D341Med (cell line): ENCODE measurements around the gene RNF32.
"Not testable (repeated sequence)": the region's sequence is repeated elsewhere in the genome, so short reads cannot be mapped to it uniquely, and the experiment has no call there.

Source experiments
- DNase-seq: peaks from one replicate; pipeline ENCODE4 v3.0.0; 2012; ENCODE audit warnings: low spot score

RNF32 gene

GRCh38 chr7:156614434-156615264 lies 25.9 kb upstream of the RNF32 start:
- DNase-seq = no peak

DNA sequence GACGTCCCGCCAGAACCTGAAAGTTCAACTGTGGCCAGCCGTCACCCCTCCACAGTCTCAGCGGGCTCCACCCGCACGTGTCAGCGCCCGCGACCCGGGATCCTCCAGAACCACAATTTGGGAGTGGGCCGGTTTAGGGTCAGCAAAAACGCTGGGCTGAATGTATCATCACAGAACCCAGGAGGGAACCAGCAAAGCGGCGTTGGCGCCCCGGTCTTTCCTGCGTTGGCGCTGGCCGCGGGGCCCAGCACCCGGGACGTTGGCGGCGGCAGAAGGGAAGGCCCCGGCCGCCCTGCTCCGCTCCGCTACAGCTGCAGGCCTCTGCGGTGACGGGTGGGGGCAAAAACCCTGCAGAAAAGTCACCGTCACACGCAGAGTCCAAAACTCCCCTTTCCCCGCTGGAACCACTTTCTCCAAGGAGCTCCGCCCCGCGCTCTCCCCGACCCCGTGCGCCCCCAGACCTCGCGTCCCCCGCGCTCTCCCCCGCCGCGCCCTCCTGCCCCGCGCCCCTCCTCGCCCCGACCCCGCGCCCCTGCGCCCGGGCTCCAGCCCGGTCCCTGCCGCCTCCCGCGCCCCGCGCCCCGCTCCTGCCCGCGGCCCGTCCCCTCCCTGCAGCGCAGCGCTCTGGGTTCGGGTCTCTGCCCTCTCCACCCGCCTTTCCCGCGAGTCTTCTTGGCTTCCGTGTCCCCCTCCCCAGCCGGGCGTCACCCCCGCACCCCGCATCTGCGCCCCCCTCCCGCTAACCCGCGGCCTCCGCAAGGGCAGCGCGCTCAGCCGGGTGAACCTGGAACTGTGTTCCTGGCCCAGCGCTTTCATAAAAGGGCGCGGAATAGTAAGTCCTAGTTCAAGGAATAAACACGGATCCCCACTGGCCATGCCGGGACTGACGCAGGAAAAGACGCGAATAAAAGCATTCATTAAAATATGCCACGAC lies 24.0 kb upstream of the RNF32 start:
- DNase-seq = no peak

- DNase-seq = no peak
Measured at GRCh38 chr7:156617215-156617614, 23.4 kb upstream of the RNF32 start.

DNA sequence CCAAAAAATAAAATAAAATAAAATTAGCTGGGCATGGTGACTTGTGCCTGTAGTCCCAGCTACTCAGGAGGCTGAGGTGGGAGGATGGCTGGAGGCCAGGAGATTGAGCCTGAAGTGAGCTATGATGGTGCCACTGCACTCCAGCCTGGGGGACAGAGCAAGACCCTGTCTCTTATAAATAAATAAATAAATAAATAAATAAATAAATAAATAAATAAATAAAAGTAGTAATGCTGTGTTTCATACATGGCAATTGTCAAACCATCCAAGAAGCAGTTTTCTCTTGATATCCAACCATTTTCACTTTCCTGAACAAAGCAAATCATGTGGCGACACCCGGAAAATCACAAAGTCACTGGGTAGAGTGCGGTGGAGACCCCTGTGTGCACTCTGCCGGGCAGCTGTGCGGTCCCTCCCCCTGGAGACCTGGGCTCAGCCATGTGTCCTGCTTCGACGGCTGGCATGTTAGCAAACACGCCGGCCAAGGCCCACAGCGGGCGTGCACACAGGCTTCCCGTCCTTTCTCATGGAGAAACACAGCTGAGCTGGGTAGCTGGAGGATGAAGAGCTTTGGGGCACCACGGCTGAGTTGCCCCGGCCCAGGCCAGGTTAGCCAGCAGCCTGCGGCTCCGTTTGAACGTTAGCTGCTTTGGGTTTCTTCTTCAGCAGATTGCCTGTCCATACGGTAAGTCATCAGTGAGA lies 22.3 kb upstream of the RNF32 start:
- no peak for DNase-seq

GRCh38 chr7:156618780-156619367 lies 21.7 kb upstream of the RNF32 start:
- DNase-seq = no peak

GRCh38 chr7:156619488-156620290 lies 20.9 kb upstream of the RNF32 start:
- DNase-seq = not testable (repeated sequence)

GRCh38 chr7:156620291-156620675 lies 20.3 kb upstream of the RNF32 start:
- no peak for DNase-seq

DNA sequence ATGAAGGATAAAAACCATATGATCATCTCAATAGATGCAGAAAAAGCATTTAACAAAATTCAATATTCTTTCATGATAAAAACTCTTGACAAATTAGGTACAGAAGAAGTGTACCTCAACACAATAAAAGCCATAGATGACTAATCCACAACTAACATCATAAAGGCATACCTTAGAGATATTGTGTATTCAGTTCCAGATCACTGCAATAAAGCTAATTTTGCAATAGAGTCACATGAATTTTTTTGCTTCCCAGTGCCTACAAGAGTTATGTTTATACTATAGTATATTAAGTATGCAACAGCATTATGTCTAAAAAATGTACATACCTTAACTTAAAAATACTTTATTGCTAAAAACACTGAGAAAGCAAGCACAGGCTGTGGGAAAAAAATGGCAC lies 18.9 kb upstream of the RNF32 start:
- no peak for DNase-seq

GRCh38 chr7:156625580-156625979 lies 15.0 kb upstream of the RNF32 start:
- DNase-seq = no peak

- DNase-seq = no peak
Measured at GRCh38 chr7:156626220-156626895, 14.2 kb upstream of the RNF32 start.

DNA sequence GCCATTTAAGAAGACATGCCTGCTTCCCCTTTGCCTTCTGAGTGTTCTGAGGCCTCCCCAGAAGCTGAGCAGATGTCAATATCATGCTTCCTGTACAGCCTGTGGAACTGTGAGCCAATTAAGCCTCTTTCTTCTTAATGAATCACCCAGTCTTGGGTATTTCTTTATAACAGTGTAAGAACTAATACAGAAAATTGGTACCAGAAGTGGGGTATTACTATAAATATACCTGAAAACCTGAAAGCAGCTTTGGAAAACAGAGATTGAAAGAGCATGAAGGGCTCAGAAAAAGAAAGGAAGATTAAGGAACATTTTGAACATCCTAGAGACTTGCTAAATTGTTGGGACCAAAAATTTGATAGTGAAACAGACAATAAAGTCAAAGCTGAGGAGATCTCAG lies 12.0 kb upstream of the RNF32 start:
- no peak for DNase-seq

GRCh38 chr7:156629873-156630272 lies 10.7 kb upstream of the RNF32 start:
- DNase-seq = no peak

- no peak for DNase-seq
Measured at GRCh38 chr7:156634117-156634516, 6.5 kb upstream of the RNF32 start.

DNA sequence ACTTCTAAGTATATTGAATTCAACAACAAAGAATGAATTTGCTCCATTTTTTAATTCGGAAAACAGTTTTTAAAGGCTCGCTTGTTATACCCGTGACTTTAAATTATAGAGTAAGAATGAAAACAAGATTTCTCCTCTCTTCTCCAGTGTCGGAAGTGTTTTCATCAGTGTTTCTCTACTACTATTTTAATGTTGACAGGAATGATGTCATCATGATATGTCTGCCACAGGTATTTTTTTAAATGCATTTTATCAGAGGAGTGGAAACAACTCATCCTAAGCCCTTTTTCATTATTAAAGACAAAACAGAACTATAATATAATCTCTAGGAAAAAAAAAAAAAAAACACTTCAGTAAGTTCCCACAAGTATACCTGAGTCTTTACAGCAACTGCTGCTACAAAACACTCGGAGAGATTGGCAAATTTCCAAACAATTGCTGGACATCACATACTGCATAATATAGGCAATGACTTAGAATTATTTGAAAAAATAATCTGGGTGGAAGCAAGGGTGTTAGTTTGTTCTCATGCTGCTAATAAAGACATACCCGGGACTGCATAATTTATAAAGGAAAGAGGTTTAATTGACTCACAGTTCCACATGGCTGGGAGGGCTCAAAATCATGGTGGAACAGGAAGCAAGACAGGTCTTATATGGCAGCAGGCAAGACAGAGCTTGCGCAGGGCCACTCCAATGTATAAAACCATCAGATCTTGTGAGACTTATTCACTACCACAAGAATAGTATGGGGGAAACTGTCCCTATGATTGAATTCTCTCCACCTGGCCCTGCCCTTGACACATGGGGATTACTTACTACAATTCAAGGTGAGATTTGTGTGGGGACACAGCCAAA lies 4.8 kb upstream of the RNF32 start:
- DNase-seq = no peak

GRCh38 chr7:156637093-156637492 lies 3.5 kb upstream of the RNF32 start:
- not testable (repeated sequence) for DNase-seq

DNA sequence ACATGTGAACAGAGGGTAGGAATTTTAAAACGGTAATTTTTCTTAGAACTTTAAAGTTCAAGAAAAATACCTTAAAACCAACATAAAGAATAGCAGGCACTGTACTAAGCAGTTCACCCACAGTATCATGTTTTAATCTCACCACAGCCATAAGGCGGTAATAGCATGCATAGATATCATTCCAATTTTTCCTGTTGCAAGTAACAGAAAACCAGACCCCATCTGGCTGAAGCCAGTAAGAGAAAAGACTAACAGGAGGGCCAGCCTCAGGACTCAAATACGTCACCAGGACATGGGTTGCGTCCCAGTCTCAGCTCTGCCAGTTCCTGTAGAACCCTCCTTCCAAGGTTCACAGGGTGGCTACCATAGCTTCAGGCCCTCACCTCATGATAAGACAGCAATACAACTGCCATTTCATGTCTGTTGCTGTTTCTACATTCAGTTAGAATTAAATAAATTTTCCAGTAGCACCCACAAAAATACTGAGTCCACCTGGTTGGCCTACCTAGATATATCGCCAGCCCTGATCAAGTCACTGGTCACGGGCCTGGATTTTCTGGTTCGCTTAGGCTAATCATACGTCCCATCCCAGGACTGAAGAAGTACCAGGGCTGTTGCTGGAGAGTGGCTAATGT lies 2.0 kb upstream of the RNF32 start:
- no peak for DNase-seq

DNA sequence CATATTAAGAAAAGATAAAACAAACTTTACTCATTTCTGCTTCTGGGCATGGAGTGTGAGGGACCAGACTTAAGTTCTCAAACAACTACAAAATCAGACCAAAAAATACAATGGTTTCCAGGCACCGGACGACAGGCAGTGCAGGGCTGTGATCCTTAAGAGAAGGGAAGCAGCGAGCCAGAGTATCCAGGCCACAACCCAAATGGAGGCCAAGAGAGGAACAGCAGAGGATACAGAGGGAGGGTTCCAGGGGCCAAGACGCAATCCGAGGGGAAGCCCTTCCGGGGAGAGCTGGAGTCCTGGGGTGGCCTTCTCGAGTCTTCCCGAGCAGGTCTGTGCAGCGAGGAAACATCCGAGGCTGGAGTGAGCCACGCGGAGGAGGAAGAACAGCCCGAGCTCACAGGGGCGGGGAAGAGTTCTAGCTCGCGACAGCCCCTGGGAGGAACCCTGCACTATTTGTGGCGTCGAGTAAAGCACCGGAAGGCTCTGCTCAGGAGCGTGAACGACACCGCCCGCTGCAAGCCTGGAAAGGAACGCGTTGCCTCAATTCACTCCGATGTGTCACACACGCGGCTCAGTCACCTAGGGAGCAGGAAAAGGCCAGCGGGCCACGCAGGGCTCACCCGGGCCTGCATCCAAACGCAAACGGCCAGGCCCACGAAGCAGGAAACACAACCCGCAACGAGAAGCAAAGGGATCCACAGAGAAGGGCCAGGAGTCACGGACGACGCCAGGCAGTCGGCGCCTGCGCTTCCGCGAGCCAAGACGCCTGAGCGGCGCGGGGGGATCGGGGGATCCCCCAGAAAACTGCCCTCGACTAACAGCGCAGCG lies 933 bp upstream of the RNF32 start:
- DNase-seq = no peak

DNA sequence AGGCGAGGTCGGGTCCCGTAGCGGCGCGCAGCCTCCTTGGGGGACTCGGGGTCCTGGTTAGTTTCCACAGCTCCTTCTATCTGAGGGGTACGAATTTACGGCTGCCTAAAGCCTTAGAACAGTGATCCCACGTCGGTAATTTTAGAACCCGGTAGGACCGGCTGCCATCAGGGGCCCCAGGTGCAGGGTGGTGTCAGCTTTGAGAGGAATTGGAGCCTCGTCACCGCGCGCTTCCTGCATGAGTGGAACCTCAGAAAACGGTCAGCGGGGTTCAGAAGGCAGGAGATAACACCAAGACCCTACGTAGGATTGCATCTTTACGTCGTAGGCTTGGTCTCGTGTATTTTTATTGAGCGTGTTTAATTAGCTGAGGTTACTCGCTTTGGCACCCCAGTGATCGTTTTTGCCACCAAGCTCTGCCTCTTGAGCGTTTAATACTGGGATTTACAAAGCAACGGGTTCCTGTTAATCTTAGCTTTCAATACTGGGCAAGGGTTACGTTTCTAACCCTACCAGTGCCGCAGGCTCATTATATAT lies 443 bp downstream of the RNF32 start:
- no peak for DNase-seq
